Colonic mucosa (tissue), 4 donors: Measurements from ENCODE around the gene WBP2NL. TPM values are rescaled to one million over a fixed set of nuclear protein-coding genes. Genes with fewer than 3 reads are reported as not detected.

Experiments
- DNase-seq: peaks from one replicate; pipeline ENCODE4 v3.0.0-alpha.2; 2020
- H3K27ac ChIP-seq: fragments of 200-600 bp; one replicate; pipeline ENCODE4 v1.8.0; 2021
- H3K27me3 ChIP-seq: fragments of 200-600 bp; one replicate; pipeline ENCODE4 v1.8.0; 2021
- H3K36me3 ChIP-seq: fragments of 200-600 bp; one replicate; pipeline ENCODE4 v1.8.0; 2021
- H3K4me1 ChIP-seq: fragments of 200-600 bp; one replicate; pipeline ENCODE4 v1.8.0; 2021; ENCODE audit warnings: mild to moderate bottlenecking
- H3K4me3 ChIP-seq: fragments of 200-600 bp; one replicate; pipeline ENCODE4 v1.8.0; 2021
- H3K9ac ChIP-seq, 2 donors: one replicate each; pipeline ENCODE4 v1.7.0; 2013; ENCODE audit warnings: control low read depth in 2 of 2, low read depth in 2 of 2, low read length in 2 of 2
- H3K9me3 ChIP-seq: fragments of 200-600 bp; one replicate; pipeline ENCODE4 v1.8.0; 2021
- intact Hi-C: fragments of 100-400 bp; cut with DNase I; formaldehyde crosslinking; loops from one replicate; pipeline ENCODE4 v1.14.1; 2022
- total RNA-seq, 2 donors: library from RNA; stranded (reverse); fragmentation: NEBNext Ultra II Directional in 1 of 2; extraction: Animal tissue kit (Norgen Biotek cat#: 25700) in 1 of 2; gene quantifications; one replicate each; pipeline ENCODE4 v1.2.1, GENCODE V29; 2021
- TF ChIP-seq, protein P1 (sequence below): fragments of 200-600 bp; IDR thresholded peaks from one replicate; pipeline ENCODE4 v1.8.0; 2022; ENCODE audit warnings: antibody characterized with exemption, mild to moderate bottlenecking
- donor health status: healthy.
- donor health status: DM: no; HTN: no; CAD: no.
- donor health status: DM: no; HTN: no; CAD: no.

The WBP2NL gene
- total RNA-seq, 2 donors from 2014 or later: 1.1 to 1.9 TPM

DNA sequence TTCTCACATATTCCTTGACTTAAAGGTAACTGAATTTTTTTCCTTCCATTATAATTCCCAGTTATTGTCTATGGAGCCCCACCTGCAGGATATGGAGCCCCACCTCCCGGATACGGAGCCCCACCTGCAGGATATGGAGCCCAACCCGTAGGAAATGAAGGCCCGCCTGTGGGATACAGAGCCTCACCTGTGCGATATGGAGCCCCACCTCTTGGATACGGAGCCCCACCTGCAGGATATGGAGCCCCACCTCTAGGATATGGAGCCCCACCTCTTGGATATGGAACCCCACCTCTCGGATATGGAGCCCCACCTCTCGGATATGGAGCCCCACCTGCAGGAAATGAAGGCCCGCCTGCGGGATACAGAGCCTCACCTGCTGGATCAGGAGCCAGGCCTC lies 28.1 kb downstream of the WBP2NL start:
- H3K9me3 ChIP-seq: no peaks in the 10 kb centered on the region
- intact Hi-C loops: no loop called here
- no peak overlapping the region for H3K4me3 ChIP-seq
- no peaks in the 10 kb centered on the region for H3K27me3 ChIP-seq
- H3K9ac ChIP-seq: no peak overlapping the region
- no peak for DNase-seq
- no peaks in the 10 kb centered on the region for H3K36me3 ChIP-seq
- TF ChIP-seq, protein P1, sequence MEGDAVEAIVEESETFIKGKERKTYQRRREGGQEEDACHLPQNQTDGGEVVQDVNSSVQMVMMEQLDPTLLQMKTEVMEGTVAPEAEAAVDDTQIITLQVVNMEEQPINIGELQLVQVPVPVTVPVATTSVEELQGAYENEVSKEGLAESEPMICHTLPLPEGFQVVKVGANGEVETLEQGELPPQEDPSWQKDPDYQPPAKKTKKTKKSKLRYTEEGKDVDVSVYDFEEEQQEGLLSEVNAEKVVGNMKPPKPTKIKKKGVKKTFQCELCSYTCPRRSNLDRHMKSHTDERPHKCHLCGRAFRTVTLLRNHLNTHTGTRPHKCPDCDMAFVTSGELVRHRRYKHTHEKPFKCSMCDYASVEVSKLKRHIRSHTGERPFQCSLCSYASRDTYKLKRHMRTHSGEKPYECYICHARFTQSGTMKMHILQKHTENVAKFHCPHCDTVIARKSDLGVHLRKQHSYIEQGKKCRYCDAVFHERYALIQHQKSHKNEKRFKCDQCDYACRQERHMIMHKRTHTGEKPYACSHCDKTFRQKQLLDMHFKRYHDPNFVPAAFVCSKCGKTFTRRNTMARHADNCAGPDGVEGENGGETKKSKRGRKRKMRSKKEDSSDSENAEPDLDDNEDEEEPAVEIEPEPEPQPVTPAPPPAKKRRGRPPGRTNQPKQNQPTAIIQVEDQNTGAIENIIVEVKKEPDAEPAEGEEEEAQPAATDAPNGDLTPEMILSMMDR: no peak
- no peak overlapping the region for H3K27ac ChIP-seq
- H3K4me1 ChIP-seq: no peaks in the 10 kb centered on the region

DNA sequence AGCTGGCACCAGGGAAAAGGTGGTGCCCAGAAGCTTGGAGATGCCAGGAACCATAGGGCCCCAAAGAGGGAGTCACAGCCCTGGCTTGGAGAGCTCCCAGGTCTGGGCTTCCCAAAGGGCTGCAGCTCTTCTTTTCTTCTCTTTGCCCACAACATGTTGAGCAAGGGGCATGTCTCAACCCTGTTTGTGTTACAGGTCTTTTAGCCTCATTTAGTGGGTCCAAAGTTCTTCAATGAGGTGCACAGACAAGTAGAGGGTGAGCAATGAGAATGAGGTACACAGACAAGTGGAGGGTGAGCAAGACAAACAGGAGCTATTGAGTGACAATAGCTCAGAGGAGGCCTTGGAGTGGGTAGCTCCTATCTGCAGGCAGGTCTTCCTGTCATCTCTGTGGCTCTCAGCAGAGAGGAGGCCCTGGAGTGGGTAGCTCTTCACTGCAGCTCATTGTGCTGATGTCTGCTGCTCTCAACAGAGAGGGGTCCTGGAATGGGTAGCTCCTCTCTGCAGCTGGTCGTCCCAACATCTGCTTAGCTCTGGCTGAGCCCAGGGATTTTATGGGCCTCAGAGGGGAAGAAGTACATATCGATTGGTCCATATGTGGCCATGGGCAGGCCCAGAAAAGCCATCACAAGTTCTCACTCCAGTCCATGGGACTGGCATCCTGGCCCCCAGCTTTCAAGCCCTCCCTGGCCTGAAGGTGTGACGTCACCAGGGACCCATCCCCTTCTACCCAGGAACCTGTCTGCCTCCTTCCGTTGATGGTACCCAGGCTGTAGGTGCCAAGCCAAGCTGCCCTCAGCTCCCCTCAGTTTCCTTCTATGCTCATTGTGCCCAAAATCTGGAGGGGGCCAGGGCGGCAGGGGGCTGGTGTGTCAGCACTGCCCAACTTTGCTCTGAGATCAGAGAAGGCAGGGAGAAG lies 34.9 kb downstream of the WBP2NL start:
- DNase-seq: no peak
- Histone ChIP-seq H3K36me3 (no peaks in the 10 kb centered on the region), H3K9ac (no peak overlapping the region), H3K9me3 (no peaks in the 10 kb centered on the region), H3K27ac (no peak overlapping the region), H3K4me3 (no peak overlapping the region), H3K4me1 (no peaks in the 10 kb centered on the region), H3K27me3 (no peaks in the 10 kb centered on the region)
- TF ChIP-seq, protein P1: no peak
- intact Hi-C loops: no loop called here

DNA sequence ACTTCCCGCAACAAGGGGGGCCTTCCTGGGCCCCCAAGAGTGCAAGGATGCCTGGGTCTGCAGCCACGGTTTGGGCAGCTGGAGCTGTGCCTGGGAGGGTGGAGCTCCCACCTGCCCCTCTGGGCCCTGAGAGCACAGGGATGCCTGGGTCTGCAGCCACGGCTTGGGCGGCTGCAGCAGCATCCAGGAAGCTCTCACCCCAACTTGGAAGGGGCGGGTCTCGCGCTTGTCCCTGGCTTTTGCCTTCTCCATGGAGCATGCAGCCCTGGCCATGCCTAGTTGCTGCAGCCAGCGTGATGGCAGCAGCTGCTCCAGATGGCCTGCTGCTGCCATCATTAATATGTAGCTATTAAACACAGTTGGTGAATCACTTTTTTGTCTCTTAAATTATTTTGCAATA lies 36.7 kb downstream of the WBP2NL start:
- TF ChIP-seq, protein P1: no peak
- H3K4me1 ChIP-seq: no peaks in the 10 kb centered on the region
- no peaks in the 10 kb centered on the region for H3K36me3 ChIP-seq

DNA sequence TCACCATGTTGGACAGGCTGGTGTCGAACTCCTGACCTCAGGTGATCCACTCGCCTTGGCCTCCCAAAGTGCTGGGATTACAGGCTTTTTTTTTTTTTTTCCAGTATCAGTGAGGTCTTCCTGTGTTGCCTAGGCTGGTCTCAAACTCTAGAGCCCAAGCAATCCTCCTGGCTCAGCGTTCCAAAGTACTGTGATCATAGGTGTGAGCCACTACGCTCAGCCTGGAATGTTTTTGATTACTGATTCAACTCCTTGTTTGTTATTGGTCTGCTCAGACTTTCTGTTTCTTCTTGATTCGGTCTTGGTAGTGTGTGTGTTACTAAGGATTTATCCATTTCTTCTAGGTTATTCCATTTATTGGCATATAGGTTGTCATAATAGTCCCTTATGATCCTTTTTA lies 40.7 kb downstream of the WBP2NL start:
- DNase-seq: no peak
- Histone ChIP-seq H3K9ac (no peak overlapping the region), H3K4me3 (no peak overlapping the region), H3K27me3 (no peaks in the 10 kb centered on the region), H3K27ac (no peak overlapping the region), H3K4me1 (no peaks in the 10 kb centered on the region), H3K9me3 (no peaks in the 10 kb centered on the region), H3K36me3 (no peaks in the 10 kb centered on the region)
- intact Hi-C loops: no loop called here
- TF ChIP-seq, protein P1: no peak

More for the DNA sequence above, 36.7 kb downstream of the WBP2NL start:
- Histone ChIP-seq H3K27ac (no peak overlapping the region), H3K9me3 (no peaks in the 10 kb centered on the region), H3K4me3 (no peak overlapping the region), H3K9ac (no peak overlapping the region), H3K27me3 (no peaks in the 10 kb centered on the region)
- no peak for DNase-seq
- intact Hi-C loops: no loop called here

DNA sequence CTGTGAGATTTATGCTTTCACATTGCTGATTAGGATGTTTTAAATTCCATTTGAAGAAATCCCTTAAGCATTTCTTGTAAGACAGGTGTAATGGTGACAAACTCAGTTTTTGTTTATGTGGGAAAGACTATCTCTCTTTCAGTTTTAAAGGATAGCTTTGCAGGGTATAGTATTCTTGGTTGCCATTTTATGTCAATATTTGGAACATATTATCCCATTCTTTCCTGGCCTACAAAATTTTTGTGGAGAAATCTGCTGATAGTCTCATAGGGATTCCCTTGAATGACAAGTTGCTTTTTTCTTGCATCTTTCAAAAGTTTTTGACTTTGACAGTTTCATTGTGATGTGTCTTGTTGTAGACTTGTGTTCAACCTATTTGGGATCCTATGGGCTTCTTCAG lies 43.2 kb downstream of the WBP2NL start:
- intact Hi-C loops: no loop called here
- Histone ChIP-seq H3K27me3 (no peaks in the 10 kb centered on the region), H3K4me3 (no peak overlapping the region), H3K36me3 (no peaks in the 10 kb centered on the region), H3K9ac (no peak overlapping the region), H3K27ac (no peak overlapping the region), H3K4me1 (no peaks in the 10 kb centered on the region), H3K9me3 (no peaks in the 10 kb centered on the region)
- no peak for DNase-seq
- TF ChIP-seq, protein P1: no peak
